H54 (cell line): Measurements from ENCODE around the gene SDK1.
"Not testable (repeated sequence)": the region's sequence is repeated elsewhere in the genome, so short reads cannot be mapped to it uniquely, and the experiment has no call there.

ENCODE experiments used
- DNase-seq: peaks from one replicate; pipeline ENCODE4 v3.0.0; 2011; ENCODE audit warnings: low spot score, mixed read lengths; ENCODE audit not compliant: insufficient read length
- FAIRE-seq: peaks from 3 replicates; lab custom pipeline; 2011; peaks lifted over from hg19 to GRCh38; lab: Jason Lieb, UNC
- POLR2A ChIP-seq: IDR thresholded peaks from 2 replicates; pipeline ENCODE4 v1.6.1; 2011; ENCODE audit warnings: low read depth, mild to moderate bottlenecking, low read length

The SDK1 gene

DNA sequence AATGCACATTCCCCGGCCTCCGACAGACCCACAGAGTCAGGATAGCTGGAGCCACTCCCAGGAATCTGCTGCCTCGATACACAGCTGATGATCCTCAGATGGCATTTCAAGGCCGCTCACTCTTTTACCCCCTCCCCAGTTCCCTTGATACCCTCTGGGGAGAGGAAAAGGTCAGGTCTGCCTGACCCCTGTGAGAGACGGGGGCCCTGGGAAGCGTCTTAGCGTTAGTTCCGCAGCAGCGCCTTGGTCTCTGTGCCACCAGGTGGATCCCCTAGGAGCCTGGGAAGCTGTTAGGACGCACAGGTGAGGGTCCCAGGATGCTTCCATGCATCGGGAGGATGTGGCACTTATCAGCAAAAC lies 960.5 kb downstream of the SDK1 start:
- TF ChIP-seq POLR2A = no peak
- no peak for DNase-seq
- FAIRE-seq = no peak

DNA sequence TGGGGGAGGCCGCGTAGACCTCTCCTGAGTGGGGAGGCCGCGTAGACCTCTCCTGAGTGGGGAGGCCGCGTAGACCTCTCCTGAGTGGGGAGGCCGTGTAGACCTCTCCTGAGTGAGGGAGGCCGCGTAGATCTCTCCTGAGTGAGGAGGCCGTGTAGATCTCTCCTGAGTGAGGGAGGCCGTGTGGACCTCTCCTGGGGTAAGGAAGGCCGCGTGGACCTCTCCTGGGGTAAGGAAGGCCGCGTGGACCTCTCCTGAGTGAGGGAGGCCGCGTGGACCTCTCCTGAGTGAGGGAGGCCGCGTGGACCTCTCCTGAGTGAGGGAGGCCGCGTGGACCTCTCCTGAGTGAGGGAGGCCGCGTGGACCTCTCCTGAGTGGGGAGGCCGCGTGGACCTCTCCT lies 963.2 kb downstream of the SDK1 start:
- not testable (repeated sequence) for DNase-seq, FAIRE-seq

DNA sequence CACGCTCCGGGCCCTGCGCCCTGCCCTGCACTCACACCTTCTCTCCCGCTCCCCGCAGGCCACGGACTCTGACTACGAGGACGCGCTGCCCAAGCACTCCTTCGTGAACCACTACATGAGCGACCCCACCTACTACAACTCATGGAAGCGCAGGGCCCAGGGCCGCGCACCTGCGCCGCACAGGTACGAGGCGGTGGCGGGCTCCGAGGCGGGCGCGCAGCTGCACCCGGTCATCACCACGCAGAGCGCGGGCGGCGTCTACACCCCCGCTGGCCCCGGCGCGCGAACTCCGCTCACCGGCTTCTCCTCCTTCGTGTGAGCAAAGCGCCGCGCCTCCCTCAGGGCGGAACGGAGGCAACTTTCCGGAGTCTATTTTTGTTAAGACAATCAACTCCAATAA lies 964.0 kb downstream of the SDK1 start:
- no peak for DNase-seq
- no peak for FAIRE-seq
- no peak for TF ChIP-seq POLR2A

DNA sequence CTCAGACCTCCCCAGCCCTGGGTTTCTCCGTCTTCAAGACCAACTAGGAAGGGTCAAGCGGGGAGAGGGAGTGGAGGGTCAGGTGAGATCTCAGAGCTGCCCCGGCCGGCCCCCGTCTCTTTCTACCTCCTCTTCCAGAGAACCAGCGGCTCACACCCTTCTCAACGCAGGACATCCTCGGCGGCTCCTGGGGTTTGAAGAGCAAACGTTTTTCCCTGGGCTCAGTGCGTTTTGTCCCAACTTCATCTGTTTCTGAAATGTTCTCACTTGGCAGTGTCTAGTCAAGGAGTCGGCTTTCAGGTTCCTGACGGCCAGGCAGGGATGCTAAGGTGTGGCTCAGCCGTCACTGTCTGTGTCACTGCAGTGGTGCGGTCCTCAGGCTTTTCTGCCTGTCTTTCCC lies 964.6 kb downstream of the SDK1 start:
- no peak for FAIRE-seq
- no peak for DNase-seq

DNA sequence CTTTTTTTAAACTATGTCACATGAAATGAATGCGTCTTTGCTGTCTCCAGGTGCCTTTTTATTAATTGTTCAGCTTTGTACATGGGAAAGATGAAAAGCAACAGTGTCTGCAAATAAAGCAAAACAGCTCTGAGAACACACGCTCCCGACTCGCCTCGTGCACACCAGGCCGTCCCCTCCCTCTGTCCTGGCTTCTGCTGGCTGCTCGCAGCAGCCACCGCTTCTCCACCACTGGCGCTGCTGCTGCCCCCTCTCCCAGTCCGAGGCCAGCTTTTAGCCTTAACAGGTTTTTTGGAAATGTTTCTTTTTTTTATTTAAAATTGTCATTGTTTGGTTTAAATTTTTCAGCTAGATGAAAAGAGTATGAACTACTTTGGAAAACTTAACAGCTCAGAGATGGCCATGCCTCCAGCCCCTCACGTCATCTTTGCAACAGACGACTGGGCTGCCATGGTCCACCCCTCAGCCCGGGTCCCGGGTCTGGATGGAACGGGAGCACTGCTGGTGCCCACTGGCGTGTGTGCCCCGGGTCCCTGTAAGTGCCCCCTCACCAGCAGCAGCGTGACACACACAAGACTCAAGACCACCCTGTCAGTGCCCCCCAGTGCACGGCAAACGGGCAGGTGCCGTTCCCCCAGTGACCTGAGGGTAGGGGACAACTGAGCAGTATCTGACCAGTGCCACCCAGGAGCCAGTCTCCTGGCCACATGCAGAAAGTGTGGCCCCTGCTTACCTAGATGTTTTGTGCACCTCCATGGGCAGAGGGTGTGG lies 965.4 kb downstream of the SDK1 start:
- TF ChIP-seq POLR2A = no peak
- DNase-seq (no peak), FAIRE-seq (no peak)

More for the DNA sequence above, 964.6 kb downstream of the SDK1 start:
- no peak for TF ChIP-seq POLR2A

DNA sequence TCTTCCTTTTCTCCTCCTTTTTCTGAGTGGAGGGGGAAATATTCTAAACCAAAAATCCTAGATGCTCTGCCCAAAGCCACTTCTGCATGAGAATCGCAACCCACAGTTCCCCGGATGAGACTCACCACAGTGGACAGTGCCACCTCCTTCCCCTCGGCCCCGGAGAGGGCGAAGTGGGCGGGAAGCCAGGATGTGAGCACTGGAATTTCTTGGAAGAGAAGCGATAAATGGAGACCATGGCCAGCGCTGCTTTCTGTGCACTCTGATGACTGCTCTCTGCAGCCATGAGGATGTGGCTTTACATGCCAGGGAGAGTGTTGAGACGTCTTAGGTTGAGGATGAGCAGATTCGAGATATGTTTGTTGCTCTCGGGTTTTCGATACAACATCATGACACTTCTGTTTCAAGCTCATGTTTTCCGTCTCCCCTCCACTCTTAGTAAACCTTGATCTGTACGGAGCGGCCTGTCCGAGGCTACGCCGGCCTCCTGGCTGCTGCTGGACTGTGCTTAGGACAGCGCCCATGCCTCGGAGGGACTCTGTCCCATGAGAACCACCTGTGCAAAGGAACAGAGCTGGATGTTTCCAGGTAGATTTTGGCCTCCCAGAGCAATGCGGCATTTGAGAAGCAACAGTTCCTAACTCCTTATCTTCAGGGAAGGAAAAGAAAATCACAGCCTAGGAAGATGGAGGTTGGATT lies 966.4 kb downstream of the SDK1 start:
- FAIRE-seq = no peak
- TF ChIP-seq POLR2A = no peak
- DNase-seq = no peak

DNA sequence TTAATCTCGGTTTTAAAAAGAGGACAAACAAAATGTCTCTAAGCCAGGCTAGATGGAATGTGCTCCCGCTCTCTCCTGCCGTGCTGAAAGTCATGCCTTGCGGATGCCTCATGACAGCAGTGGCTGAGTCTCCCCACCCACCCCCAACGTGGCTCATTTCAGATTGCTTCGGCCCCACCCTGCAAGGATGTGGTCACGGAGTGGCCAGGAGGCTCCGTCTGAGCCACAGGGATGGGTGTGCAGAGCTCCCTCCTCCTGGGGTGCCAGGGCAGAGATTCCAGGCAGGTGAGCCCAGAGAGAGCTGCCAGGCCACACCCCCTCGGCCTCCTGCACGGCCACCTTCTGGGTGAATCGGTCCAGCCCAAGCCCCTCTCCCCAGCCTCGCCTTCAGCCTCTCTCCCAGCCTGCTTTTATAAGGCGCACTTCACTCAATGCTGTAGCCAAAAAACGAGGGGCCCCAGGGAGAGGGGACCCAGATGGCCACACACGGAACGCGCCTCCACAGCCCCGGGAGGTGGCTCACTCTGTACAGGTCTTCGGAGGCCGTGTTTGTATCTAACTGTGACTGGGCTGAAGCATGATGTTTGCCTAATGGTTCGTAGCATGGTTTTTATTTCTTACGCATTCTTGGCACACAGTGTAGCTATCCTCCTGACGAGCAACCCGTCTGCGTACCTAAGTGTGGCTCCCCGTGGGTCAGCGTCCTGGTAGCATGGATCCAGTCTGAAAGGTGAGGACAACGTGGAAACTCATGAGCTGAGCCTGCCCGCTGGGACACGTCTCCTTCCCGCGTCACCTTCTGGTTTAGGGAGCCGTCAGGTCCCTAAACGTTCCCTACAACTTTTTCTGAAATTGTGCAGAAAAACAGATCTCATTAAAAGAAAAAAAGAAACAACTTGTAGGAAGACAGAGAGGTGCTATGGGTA lies 967.3 kb downstream of the SDK1 start:
- FAIRE-seq (no peak), DNase-seq (peak; percentile 52)
- TF ChIP-seq POLR2A = no peak

DNA sequence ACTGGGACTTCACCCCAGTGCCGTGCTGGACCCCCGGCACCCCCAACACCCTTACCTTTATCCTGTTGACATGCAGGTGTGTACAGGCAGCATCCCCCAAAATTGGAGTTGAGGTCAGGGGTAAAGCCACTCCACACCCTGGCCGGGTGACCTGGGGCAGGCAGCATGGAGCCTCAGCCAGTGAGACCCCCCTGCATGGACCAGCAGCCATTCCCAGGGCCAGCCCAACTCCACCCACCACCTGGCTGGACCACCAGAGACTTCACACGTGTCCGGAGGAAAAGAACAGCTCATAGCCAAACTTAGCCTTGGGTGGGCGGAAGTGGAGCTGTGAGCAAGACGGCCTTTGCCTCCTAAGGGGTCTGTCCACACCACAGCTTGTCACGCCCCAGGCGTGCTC lies 968.0 kb downstream of the SDK1 start:
- no peak for TF ChIP-seq POLR2A
- FAIRE-seq = no peak
- no peak for DNase-seq

DNA sequence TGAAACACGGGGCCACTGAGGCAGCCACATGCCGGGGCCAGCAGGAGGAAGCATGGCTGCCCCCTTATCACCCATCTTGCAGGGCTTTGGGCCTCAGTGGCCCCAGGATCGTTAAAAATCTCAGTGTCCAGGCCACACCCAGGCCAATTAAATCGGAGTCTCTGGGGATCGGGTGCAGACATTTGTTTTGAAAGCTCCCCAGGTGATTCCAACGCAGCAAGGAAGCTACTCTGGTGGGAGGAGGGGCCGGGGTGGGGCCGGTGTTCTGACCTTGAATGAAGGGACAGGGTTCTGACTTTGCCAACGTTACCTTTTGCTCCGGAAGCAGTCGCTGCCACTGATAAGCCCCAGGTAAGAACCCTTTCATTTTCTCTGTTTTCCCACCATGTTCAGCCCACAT lies 968.7 kb downstream of the SDK1 start:
- TF ChIP-seq POLR2A = no peak
- FAIRE-seq (no peak), DNase-seq (no peak)

DNA sequence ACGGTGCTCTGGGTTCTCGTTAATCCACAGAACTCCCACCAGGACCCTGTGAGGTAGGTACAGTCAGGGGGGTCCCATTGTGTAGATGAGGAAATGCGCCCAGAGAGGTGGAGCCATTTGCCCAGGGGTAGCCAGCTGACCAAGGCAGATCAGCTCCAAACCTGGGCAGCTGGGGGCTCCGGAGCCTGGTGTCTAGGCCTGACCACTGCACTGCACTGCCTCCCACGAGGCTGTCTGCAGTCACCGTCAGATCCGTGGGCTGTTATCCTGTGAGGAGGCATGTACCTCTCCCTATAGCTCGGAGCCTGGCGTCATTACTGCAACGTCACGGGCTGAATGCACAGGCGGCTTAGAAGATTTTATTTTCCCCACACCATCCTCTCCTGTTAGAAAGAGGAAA lies 969.2 kb downstream of the SDK1 start:
- FAIRE-seq = no peak
- no peak for TF ChIP-seq POLR2A

DNA sequence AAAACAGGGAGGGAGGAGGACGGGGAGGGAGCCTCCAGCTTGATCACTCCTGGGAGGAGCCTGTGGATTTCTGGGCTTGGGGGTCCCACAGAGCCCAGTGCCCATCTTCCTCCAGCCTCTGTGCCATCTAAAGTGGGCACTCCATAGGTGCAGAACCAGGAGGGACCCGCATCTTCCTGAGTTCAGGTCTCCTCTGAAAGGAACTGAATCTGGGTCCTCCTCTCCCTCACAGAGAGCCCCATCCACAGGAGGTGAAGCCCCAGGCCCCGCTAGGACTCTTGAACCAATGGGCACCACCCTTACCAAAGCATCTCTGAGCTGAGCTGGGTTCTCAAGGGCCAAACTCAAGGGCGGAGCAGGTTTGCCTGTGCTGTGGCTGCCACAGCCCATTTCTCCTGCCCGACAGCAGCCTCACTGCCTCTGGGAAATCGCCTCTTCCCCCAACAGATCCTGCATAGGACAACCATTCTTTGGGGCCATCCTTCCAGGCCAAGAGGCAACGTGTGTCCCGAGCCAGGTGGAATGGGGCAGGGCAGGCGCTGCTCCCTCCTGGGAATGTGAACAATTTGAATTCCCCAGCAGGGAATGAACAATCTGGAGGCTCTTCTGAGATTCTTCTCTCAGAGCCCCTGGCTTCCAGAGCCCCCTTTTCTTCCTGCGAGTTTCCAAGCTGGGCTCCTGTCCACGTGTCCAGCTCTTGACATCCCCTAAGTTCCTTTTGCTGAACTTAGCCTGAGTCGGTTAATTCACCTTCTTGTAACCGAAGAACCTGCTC lies 970.1 kb downstream of the SDK1 start:
- FAIRE-seq = no peak
- no peak for TF ChIP-seq POLR2A
- no peak for DNase-seq

More for the DNA sequence above, 969.2 kb downstream of the SDK1 start:
- no peak for DNase-seq

DNA sequence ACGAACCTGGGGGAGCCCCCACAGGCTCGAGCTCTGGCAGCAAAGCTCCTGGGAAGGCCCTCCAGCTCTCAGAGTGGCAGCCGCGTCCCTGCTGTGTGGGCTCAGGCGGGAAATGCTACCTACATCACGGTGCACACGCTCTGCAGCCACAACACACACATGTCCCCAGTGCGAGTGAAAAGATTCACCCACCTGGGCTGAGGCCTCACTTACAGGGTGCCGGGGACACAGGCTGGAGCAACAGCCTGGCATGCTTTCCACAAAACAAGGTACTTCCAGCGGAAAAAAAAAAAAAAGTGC lies 970.6 kb downstream of the SDK1 start:
- TF ChIP-seq POLR2A = no peak
- no peak for FAIRE-seq
- no peak for DNase-seq

DNA sequence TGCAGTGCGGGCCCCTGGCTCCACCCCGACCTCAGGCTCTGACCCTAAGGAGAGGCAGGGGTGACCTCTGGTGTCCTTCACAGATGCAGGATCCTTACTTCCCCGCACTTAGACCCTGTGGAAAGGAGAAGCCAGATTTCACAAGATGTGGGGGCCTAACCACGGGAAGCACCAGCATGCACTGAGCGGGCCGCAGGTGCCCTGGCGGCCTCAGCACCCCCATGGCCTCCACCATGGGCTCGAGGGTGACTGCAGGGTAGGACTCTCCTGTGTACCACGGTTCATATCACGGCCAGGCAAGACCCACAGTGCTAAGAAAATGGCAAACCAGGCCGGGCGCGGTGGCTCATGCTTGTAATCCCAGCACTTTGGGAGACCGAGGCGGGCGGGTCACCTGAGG lies 971.1 kb downstream of the SDK1 start:
- FAIRE-seq (no peak), DNase-seq (no peak)
- TF ChIP-seq POLR2A = no peak
